ENCODE data around the gene OLFM3.

DNA sequence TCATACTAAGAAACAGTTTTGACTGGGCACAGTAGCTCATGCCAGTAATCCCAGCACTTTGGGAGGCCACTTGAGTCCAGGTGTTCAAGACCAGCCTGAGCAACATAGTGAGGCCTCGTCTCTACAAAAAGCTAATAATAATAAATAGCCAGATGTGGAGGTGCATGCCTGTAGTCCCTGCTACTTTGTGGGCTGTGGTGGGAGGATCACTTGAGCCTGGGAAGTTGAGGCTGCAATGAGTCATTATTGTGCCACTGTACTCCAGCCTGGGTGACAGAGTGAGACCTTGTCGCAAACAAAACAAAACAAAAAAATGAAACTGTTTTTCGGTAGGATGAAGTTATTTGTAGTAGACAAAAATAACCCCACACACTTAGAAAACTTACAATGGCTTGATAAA lies 19.0 kb upstream of the OLFM3 start:
- no peak for TF ChIP-seq POLR2A (IDR thresholded peaks at IDR 0.05)
- TF ChIP-seq, protein P1, sequence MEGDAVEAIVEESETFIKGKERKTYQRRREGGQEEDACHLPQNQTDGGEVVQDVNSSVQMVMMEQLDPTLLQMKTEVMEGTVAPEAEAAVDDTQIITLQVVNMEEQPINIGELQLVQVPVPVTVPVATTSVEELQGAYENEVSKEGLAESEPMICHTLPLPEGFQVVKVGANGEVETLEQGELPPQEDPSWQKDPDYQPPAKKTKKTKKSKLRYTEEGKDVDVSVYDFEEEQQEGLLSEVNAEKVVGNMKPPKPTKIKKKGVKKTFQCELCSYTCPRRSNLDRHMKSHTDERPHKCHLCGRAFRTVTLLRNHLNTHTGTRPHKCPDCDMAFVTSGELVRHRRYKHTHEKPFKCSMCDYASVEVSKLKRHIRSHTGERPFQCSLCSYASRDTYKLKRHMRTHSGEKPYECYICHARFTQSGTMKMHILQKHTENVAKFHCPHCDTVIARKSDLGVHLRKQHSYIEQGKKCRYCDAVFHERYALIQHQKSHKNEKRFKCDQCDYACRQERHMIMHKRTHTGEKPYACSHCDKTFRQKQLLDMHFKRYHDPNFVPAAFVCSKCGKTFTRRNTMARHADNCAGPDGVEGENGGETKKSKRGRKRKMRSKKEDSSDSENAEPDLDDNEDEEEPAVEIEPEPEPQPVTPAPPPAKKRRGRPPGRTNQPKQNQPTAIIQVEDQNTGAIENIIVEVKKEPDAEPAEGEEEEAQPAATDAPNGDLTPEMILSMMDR (IDR thresholded peaks at IDR 0.05) = no peak

All from uterus (tissue), 2 donors.